ENCODE results near the gene TBCK. TPM values are rescaled to one million over a fixed set of nuclear protein-coding genes. Genes with fewer than 3 reads are reported as not detected.

TBCK gene
- total RNA-seq, 2 donors from 2014 or later: 32.9 to 46.3 TPM

- H3K27ac ChIP-seq: no peak overlapping the region
- TF ChIP-seq CTCF (IDR thresholded peaks at IDR 0.05): no peak
- ATAC-seq (ENCODE audit: insufficient number of reproducible peaks, low FRiP score, low read depth): no peak
- peaks cover 0 to 20% of the 10 kb centered on the region in 2 donors for H3K4me1 ChIP-seq (ENCODE audit: control insufficient read depth in 1 of 2, low read depth in 2 of 2)
- no peaks in the 10 kb centered on the region for H3K36me3 ChIP-seq
- H3K4me3 ChIP-seq: no peak overlapping the region
- no peak for DNase-seq (ENCODE audit: low spot score)
- no peaks in the 10 kb centered on the region for H3K27me3 ChIP-seq (replicated peaks; ENCODE audit: insufficient read depth)
- H3K9me3 ChIP-seq: no peaks in the 10 kb centered on the region
These were observed 266.5 kb downstream of the TBCK start for GRCh38 chr4:106049490-106049889.

GRCh38 chr4:106048250-106048971 lies 267.6 kb downstream of the TBCK start:
- H3K4me3 ChIP-seq: no peak overlapping the region
- peaks cover 0 to 21% of the 10 kb centered on the region in 2 donors for H3K4me1 ChIP-seq (ENCODE audit: control insufficient read depth in 1 of 2, low read depth in 2 of 2)
- H3K27me3 ChIP-seq (replicated peaks; ENCODE audit: insufficient read depth): no peaks in the 10 kb centered on the region
- H3K27ac ChIP-seq: peak overlapping the region; percentile 13 to 35
- TF ChIP-seq CTCF (IDR thresholded peaks at IDR 0.05): no peak
- ATAC-seq (ENCODE audit: insufficient number of reproducible peaks, low FRiP score, low read depth) (peak; percentile 18), DNase-seq (ENCODE audit: low spot score) (no peak)
- no peaks in the 10 kb centered on the region for H3K9me3 ChIP-seq
- no peaks in the 10 kb centered on the region for H3K36me3 ChIP-seq

- Histone ChIP-seq H3K4me3 (no peak overlapping the region), H3K9me3 (no peaks in the 10 kb centered on the region), H3K4me1 (ENCODE audit: control insufficient read depth in 1 of 2, low read depth in 2 of 2) (peaks cover 11 to 37% of the 10 kb centered on the region in 2 donors), H3K27ac (no peak overlapping the region), H3K27me3 (replicated peaks; ENCODE audit: insufficient read depth) (no peaks in the 10 kb centered on the region), H3K36me3 (no peaks in the 10 kb centered on the region)
- DNase-seq (ENCODE audit: low spot score) (no peak), ATAC-seq (ENCODE audit: insufficient number of reproducible peaks, low FRiP score, low read depth) (no peak)
- TF ChIP-seq CTCF (IDR thresholded peaks at IDR 0.05): no peak
These were observed 269.9 kb downstream of the TBCK start for GRCh38 chr4:106046083-106046482.

DNA sequence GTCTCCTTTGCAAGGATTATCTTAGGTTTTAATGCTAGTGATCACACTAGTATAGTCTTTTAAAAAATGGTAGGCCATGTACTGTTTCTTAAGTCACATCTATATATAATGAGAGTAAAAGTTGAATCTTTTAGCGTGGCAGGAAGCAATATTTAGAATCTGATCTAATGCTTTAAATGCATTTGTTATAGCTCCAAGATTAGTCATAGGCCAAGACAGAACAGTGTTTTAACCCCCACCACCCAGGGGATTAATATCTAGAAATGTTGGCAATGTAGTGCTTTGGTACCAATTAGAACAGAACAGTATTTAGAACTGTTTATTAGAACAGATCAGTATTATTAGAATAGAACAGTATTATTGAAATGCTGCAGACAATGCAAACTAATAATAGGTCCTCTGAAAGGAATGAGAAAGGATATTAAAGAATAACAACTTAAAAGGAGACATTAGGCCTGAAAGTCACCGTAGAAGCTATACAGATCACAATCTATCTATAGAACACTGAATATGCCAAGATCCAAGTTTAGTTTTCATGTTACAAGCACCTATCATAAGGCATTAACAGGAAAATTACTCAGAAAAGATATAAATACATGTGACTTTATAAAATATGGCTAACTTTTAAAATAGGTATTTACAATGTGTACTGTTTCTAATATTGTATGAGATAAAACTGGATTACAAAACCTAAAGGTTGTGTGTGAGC lies 274.6 kb downstream of the TBCK start:
- no peak for DNase-seq (ENCODE audit: low spot score)
- no peak for ATAC-seq (ENCODE audit: insufficient number of reproducible peaks, low FRiP score, low read depth)
- Histone ChIP-seq H3K4me3 (no peak overlapping the region), H3K27ac (peak overlapping the region; percentile 16 to 50), H3K36me3 (no peaks in the 10 kb centered on the region), H3K4me1 (ENCODE audit: control insufficient read depth in 1 of 2, low read depth in 2 of 2) (peaks cover 21 to 40% of the 10 kb centered on the region in 2 donors), H3K9me3 (no peaks in the 10 kb centered on the region), H3K27me3 (replicated peaks; ENCODE audit: insufficient read depth) (no peaks in the 10 kb centered on the region)
- TF ChIP-seq CTCF (IDR thresholded peaks at IDR 0.05): no peak

- no peak for ATAC-seq (ENCODE audit: insufficient number of reproducible peaks, low FRiP score, low read depth)
- no peaks in the 10 kb centered on the region for H3K9me3 ChIP-seq
- TF ChIP-seq CTCF (IDR thresholded peaks at IDR 0.05): no peak
These were observed 276.2 kb downstream of the TBCK start for GRCh38 chr4:106039796-106040195.

More at GRCh38 chr4:106039796-106040195, 276.2 kb downstream of the TBCK start:
- DNase-seq (ENCODE audit: low spot score): no peak
- Histone ChIP-seq H3K27me3 (replicated peaks; ENCODE audit: insufficient read depth) (no peaks in the 10 kb centered on the region), H3K27ac (no peak overlapping the region), H3K4me3 (no peak overlapping the region), H3K4me1 (ENCODE audit: control insufficient read depth in 1 of 2, low read depth in 2 of 2) (peaks cover 27 to 41% of the 10 kb centered on the region in 2 donors), H3K36me3 (no peaks in the 10 kb centered on the region)
